Stimulated activated CD4-positive, alpha-beta T cell treated with anti-CD3 and anti-CD28 coated beads, Interleukin-15, amount 100 ng/mL, for 24 hours (primary cell): ENCODE results near the gene NBAS.

Experiments
- DNase-seq: peaks from one replicate; pipeline ENCODE4 v3.0.0-alpha.2; 2020

NBAS gene

GRCh38 chr2:15158100-15158499 lies 403.0 kb downstream of the NBAS start:
- DNase-seq = no peak

- no peak for DNase-seq
These were observed 405.1 kb downstream of the NBAS start for GRCh38 chr2:15155959-15156574.

- no peak for DNase-seq
These were observed 406.8 kb downstream of the NBAS start for GRCh38 chr2:15154297-15154696.

- no peak for DNase-seq
These were observed 408.8 kb downstream of the NBAS start for GRCh38 chr2:15152382-15152781.

GRCh38 chr2:15149063-15149462 lies 412.1 kb downstream of the NBAS start:
- DNase-seq = no peak

GRCh38 chr2:15147591-15147990 lies 413.5 kb downstream of the NBAS start:
- no peak for DNase-seq

- no peak for DNase-seq
These were observed 414.2 kb downstream of the NBAS start for GRCh38 chr2:15146960-15147359.

GRCh38 chr2:15145919-15146318 lies 415.2 kb downstream of the NBAS start:
- DNase-seq = peak; percentile 16

GRCh38 chr2:15145046-15145817 lies 415.9 kb downstream of the NBAS start:
- DNase-seq = no peak

GRCh38 chr2:15142069-15142689 lies 419.0 kb downstream of the NBAS start:
- DNase-seq = peak; percentile 84

- DNase-seq = no peak
These were observed 419.9 kb downstream of the NBAS start for GRCh38 chr2:15141211-15141610.

GRCh38 chr2:15136639-15137038 lies 424.5 kb downstream of the NBAS start:
- no peak for DNase-seq

GRCh38 chr2:15134957-15135356 lies 426.2 kb downstream of the NBAS start:
- DNase-seq = no peak

GRCh38 chr2:15133461-15133860 lies 427.7 kb downstream of the NBAS start:
- no peak for DNase-seq

- DNase-seq = no peak
These were observed 432.3 kb downstream of the NBAS start for GRCh38 chr2:15128846-15129245.

GRCh38 chr2:15127876-15128275 lies 433.3 kb downstream of the NBAS start:
- DNase-seq = no peak

- DNase-seq = no peak
These were observed 433.8 kb downstream of the NBAS start for GRCh38 chr2:15127301-15127700.

- DNase-seq = no peak
These were observed 434.8 kb downstream of the NBAS start for GRCh38 chr2:15126373-15126772.

- no peak for DNase-seq
These were observed 438.2 kb downstream of the NBAS start for GRCh38 chr2:15122915-15123314.

GRCh38 chr2:15120631-15121030 lies 440.5 kb downstream of the NBAS start:
- DNase-seq = no peak

- no peak for DNase-seq
These were observed 441.4 kb downstream of the NBAS start for GRCh38 chr2:15119722-15120175.

GRCh38 chr2:15117409-15118050 lies 443.6 kb downstream of the NBAS start:
- DNase-seq = no peak
